Daoy (cell line): ENCODE results near the gene MOB3C. TPM values are rescaled to one million over a fixed set of nuclear protein-coding genes. Genes with fewer than 3 reads are reported as not detected.

ENCODE experiments used
- DNase-seq: peaks from one replicate; pipeline ENCODE4 v3.0.0-alpha.2; 2015; ENCODE audit warnings: low read depth
- total RNA-seq: library from RNA; depleted of rRNA; stranded (reverse); fragments of >200 nt; shearing (Covaris generic); gene quantifications from 2 replicates; pipeline ENCODE4 v1.2.3, GENCODE V29; 2014

The MOB3C gene
- total RNA-seq, 1 experiment from 2014 or later, result 5.1 TPM

- no peak for DNase-seq
Observed at GRCh38 chr1:46606255-46606965, 10.2 kb downstream of the MOB3C start.

GRCh38 chr1:46605232-46605631 is 11.4 kb downstream of the MOB3C start:
- no peak for DNase-seq

GRCh38 chr1:46603858-46604549 is 12.6 kb downstream of the MOB3C start, which contains the start of gene MKNK1:
Gene MKNK1, minus strand, starts transcription at chr1:46604268. Its CDS starts 20,941 bp downstream, at chr1:46583327.
- peak; percentile 99 for DNase-seq

GRCh38 chr1:46603481-46603857 is 13.1 kb downstream of the MOB3C start:
- DNase-seq, result no peak

- DNase-seq, result no peak
Observed at GRCh38 chr1:46601257-46602007, 15.2 kb downstream of the MOB3C start.

- DNase-seq, result no peak
Observed at GRCh38 chr1:46599059-46599970, 17.3 kb downstream of the MOB3C start.

- no peak for DNase-seq
Observed at GRCh38 chr1:46596846-46597245, 19.8 kb downstream of the MOB3C start.

GRCh38 chr1:46596036-46596435 is 20.6 kb downstream of the MOB3C start:
- DNase-seq, result no peak

- no peak for DNase-seq
Observed at GRCh38 chr1:46595127-46595526, 21.5 kb downstream of the MOB3C start.

GRCh38 chr1:46594063-46594462 is 22.5 kb downstream of the MOB3C start:
- no peak for DNase-seq

- DNase-seq, result no peak
Observed at GRCh38 chr1:46592823-46593222, 23.8 kb downstream of the MOB3C start.

GRCh38 chr1:46589529-46589928 is 27.1 kb downstream of the MOB3C start:
- DNase-seq, result no peak

- DNase-seq, result no peak
Observed at GRCh38 chr1:46587069-46587468, 29.5 kb downstream of the MOB3C start.

GRCh38 chr1:46585312-46585938 is 31.2 kb downstream of the MOB3C start:
- no peak for DNase-seq

GRCh38 chr1:46583494-46583893 is 33.1 kb downstream of the MOB3C start:
- no peak for DNase-seq

- no peak for DNase-seq
Observed at GRCh38 chr1:46582972-46583371, 33.6 kb downstream of the MOB3C start.

- no peak for DNase-seq
Observed at GRCh38 chr1:46581681-46582455, 34.7 kb downstream of the MOB3C start.

GRCh38 chr1:46580140-46580903 is 36.3 kb downstream of the MOB3C start:
- no peak for DNase-seq

- no peak for DNase-seq
Observed at GRCh38 chr1:46577671-46578070, 38.9 kb downstream of the MOB3C start.

GRCh38 chr1:46576596-46576995 is 40.0 kb downstream of the MOB3C start:
- DNase-seq, result no peak
